ENCODE results near the gene SHH.
A peak's percentile ranks its signal among the peaks of the same experiment; 100 is the strongest.

Gene SHH

GRCh38 chr7:155811895-155812761, at the start of gene SHH:
Gene SHH, minus strand, starts transcription at chr7:155812463. Its CDS starts 341 bp downstream, at chr7:155812122.
- peak; percentile 84 for DNase-seq

GRCh38 chr7:155861480-155861868, 49.2 kb upstream of the SHH start:
- no peak for DNase-seq

DNA sequence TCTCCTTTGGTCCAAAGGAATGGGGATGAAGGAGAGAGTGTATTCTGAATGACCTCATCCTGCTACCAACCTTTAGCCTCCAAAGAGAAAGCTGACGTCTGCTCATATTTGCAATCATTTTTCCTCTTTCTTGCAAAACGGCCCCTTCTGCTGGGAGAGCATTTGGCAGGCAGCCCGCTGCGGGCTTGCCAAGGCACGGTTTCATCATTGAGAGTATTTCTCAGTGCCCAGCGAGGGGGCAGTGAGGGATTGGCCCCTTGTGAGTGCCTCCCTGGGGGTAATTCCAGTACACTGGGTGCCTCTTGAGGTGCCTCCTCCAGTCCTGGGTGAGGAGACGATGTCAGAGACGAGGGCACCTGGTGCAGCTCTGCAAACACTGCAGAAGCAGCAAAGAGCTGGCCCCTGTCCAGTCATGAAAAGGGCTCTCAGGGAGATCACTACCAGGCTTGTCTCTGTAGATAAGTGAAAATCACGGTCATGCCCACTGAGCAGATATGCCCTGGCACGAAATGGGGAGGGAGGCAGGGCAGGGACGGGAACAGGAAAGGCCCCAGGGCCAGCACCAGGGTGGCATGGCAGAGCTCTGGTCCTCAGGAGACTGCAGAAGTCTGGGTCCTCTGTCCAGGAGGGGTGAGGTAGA, 48.7 kb upstream of the SHH start:
- no peak for DNase-seq

DNA sequence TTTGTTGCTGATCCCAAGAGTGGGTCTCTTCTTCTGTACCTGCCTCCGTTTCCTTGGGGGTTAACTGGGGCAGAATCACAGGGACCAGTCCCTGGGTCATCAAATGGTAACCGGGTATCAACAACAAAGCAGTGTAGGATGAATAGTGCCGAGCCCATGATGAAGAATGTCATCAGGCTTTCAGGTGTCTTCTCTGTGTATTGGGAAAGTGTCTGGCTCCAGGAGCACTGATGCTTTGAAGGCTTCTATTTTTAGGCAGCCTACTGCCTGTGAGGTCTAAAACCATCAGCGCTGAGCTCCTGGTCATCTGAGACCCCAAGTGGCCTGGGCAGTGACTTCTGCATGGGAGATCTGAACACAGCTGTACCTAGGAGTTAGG, 48.2 kb upstream of the SHH start:
- no peak for DNase-seq

- no peak for DNase-seq
These were observed 46.3 kb upstream of the SHH start for GRCh38 chr7:155858521-155859061.

GRCh38 chr7:155857141-155857540, 44.9 kb upstream of the SHH start:
- DNase-seq: no peak

DNA sequence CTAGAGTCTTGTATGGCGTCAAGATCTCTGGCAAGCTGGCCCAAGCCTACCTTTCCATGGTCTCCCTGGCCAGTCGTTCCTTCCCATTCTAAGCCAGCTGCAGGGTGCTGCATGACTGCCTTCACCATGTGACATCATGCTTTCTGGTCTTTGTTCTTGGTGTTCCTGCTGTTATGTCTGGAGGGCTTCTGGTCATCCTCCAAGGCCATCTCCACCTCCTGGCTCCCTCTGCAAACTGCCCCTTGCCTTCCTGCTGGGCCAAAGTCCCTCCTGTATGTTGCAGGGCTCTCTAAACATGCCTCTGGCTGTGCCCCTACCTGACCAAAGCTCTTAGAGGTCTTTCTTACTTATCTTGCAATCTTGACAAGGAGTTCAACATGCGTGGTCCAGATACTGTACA, 44.4 kb upstream of the SHH start:
- no peak for DNase-seq

DNA sequence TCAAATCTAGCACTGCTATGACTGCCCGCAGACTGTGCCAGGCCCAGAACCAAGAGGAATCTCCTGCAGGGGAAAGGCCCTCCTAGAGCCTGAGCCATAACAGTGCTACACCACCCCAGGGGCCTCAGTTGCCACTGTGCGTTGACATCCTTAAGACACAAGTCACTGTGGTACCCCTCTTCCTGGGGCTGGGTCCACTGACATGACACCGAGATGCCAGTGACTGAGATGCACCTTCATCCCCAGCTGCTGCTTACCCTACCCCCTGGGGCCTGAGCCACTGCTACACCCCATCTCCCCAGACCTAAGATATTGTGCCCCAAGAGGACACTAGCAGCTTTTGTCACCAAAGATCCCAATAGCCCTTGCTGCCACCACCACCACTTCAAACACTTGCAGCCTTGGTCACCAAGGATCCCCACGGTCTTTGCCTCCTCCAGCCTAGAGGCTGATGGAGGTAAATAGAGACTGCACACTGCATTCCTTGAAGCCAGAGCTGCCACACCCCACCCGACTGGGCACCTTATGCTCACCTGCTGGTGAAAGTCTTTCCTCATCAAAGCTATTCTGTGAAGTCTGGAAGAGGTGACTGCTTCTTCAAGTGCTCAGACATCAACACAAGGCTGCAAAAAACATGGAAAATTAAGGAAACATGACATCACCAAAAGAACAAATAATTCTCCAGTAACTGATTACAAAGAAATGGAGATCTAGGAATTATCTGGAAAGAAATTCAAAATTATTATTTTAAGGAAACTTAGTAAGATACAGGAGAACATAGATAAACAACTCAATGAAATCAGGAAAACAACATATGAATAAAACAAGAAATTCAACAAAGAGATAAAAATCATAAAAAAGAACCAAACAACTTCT, 40.4 kb upstream of the SHH start:
- no peak for DNase-seq

- no peak for DNase-seq
These were observed 39.6 kb upstream of the SHH start for GRCh38 chr7:155851892-155852291.

- no peak for DNase-seq
These were observed 38.8 kb upstream of the SHH start for GRCh38 chr7:155850766-155851678.

GRCh38 chr7:155850001-155850436, 37.8 kb upstream of the SHH start:
- DNase-seq: no peak

GRCh38 chr7:155848691-155849669, 36.7 kb upstream of the SHH start:
- no peak for DNase-seq

DNA sequence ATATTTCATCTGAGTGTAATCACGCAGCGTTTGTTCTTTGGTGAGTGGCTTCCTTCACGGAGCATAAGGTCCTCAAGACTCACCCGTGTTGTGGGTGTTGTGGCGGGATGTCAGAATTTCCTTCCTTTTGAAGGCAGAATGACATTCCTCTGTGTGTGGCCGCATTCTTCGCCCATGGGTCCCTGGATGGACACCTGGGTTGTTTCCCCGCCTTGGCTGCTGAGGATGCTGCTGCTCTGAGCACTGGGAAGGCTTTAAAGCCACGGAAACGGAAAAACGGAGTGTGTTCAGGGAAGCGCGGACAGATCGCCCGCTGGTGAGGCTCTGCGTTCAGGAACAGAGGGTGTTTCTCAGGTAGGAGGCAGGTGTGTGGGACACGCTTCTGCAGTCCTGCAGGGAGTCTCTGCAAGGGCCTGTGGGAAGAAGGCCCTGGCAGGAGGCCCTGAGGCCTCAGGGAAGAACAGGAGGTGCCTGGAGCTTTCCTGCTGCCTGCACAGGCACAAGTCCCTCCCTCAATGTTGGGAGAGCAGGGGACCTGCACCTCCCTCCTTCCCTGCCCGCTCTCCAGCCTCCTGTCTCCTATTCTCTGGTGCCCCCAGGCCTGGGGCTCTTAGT, 35.7 kb upstream of the SHH start:
- DNase-seq: no peak

DNA sequence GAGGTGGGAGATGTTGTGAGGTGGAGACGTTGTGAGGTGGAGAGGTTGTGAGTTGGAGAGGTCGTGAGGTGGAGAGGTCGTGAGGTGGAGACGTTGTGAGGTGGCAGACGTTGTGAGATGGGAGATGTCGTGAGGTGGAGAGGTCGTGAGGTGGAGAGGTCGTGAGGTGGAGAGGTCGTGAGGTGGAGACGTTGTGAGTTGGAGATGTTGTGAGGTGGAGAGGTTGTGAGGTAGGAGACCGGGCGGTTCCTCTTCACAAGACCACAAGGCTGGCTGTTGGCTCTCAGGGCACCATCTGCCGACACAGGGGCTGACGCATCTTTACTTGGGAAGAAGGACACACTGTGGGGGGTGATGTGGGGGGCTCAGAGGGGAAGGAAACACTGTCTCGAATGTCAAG, 34.7 kb upstream of the SHH start:
- DNase-seq: no peak

DNA sequence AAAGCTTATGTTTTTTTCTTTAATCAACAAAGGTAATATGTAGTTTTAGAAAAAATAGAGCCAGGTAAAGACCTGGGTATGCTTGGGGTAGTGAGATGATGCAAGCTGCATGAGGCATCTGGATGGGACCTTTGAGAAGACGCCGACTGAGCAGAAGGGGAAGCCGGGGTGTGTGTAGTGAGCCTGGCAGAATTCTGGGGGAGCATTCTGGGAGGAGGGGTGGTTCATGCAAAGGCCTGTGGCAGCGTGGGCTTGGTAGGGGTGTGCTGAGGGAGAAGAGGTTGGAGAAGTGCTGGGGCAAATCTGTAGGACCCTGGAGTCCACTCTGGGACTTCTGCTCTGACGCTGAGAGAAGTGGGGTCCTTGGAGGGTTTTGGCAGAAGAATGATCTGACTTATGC, 33.9 kb upstream of the SHH start:
- no peak for DNase-seq

DNA sequence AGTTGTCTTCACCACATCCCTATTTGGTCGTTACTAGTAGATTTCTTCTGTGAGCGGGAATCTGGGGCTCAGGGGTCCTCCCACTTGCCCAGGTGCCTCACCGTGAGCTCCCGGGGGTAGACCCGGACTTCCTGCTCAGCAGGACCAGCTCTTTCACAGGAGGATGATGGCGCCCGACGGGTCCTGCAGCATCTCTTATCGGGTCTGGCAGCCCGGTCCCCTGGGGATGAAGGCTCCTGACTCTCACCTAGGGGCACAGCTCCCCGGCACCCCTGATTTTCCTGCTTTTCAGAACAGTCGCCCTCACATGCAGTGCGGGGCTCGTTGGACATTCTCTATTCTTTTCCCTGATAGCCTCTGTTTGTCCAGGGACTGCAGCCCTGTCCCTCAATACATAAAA, 33.0 kb upstream of the SHH start:
- no peak for DNase-seq

DNA sequence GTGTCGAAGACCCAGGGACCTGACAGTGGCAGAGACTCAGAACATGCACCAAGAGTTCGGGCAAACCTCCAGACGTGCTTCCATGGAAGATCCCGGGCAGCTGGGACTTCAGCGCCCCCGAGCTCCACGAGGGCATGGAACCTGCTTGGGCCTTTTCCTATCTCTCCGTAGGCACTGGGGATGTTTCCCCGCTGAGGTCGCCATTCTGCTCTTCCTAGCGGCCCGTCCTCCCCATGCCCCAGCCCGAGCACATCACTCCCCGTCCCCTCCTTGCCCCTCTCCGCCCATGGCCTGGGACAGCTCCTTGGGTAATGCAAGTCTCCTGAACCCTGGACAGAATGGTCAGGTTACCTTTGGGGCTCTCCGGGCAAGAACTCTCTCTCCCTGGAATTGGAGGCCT, 32.3 kb upstream of the SHH start:
- no peak for DNase-seq

DNA sequence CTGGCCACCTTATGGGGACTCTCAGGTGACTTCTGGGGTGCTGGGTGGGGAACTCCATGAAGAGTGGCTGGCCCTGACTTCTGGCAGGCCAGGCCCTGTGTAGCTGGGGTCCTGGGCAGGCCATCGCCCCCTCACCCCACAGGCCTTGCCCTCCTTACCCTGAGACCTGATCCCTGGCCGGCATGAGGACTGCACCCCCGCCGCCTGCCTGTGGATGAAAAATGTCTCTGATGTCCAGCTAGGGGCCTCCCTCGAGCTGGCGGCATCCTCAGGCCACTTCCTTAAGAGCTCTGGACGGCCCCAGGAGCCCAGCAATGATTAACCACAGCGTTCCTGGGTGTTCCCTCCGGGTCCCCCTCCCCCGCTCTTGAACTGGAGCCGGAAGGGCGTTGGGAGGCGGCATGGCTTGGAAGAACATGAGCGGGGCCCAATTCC, 31.8 kb upstream of the SHH start:
- DNase-seq: no peak

GRCh38 chr7:155843426-155844018, 31.3 kb upstream of the SHH start:
- no peak for DNase-seq

All from retina (tissue), 1 donor.